SJSA1 (cell line): ENCODE measurements around the gene MGRN1. TPM values are rescaled to one million over a fixed set of nuclear protein-coding genes. Genes with fewer than 3 reads are reported as not detected.

Experiments used
- DNase-seq, 2 experiments: peaks; one replicate each; pipeline ENCODE4 v3.0.0-alpha.2; 2015 to 2020; ENCODE audit warnings: low spot score in 2 of 2, low read depth in 1 of 2
- H3K27ac ChIP-seq: fragments of 250-450 bp; sonication (Bioruptor Pico); 2 replicates; pipeline ENCODE4 v1.5.1; 2020; ENCODE audit warnings: mild to moderate bottlenecking, moderate library complexity
- H3K27me3 ChIP-seq: fragments of 250-450 bp; sonication (Bioruptor Pico); replicated peaks from 2 replicates; pipeline ENCODE4 v1.5.1; 2020; ENCODE audit warnings: mild to moderate bottlenecking, moderate library complexity
- H3K36me3 ChIP-seq: fragments of 250-450 bp; sonication (Bioruptor Pico); 2 replicates; pipeline ENCODE4 v1.5.1; 2020; ENCODE audit warnings: mild to moderate bottlenecking
- H3K4me1 ChIP-seq: fragments of 250-450 bp; sonication (Bioruptor Pico); replicated peaks from 2 replicates; pipeline ENCODE4 v1.6.1; 2021; ENCODE audit warnings: mild to moderate bottlenecking
- H3K4me3 ChIP-seq: fragments of 250-450 bp; sonication (Bioruptor Pico); 2 replicates; pipeline ENCODE4 v1.5.1; 2020; ENCODE audit warnings: mild to moderate bottlenecking
- H3K9me3 ChIP-seq: fragments of 250-450 bp; sonication (Bioruptor Pico); replicated peaks from 2 replicates; pipeline ENCODE4 v1.5.1; 2020; ENCODE audit warnings: mild to moderate bottlenecking
- total RNA-seq: library from RNA; depleted of rRNA; stranded (reverse); fragments of >200 nt; shearing (Covaris generic); gene quantifications from 2 replicates; pipeline ENCODE4 v1.2.3, GENCODE V29; 2014

The MGRN1 gene
- total RNA-seq, 1 experiment from 2014 or later: 15.0 TPM

DNA sequence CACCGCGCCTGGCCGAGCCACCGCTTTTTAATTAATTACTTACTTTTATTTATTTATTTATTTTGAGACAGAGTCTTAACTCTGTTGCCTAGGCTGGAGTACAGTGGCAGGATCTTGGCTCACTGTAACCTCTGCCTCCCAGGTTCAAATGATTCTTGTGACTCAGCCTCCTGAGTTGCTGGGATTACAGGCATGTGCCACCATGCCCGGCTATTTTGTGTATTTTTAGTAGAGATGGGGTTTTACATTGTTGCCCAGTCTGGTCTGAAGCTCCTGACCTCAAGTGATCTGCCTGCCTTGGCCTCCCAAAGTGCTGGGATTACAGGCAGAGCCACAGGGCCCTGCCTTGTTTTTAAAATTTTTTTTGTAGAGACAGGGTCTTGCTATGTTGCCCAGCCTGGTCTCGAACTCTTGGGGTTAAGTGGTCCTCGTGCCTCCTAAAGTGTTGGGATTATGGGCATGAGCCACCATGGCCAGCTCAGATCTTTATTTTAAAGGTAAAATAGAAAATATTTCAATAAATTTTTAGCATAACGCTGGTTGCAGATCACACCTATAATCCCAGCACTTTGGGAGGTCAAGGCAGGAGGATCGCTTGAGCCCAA is 50.4 kb downstream of the MGRN1 start:
- Histone ChIP-seq H3K36me3 (peaks cover 25% of the 10 kb centered on the region), H3K27me3 (no peaks in the 10 kb centered on the region), H3K9me3 (no peaks in the 10 kb centered on the region), H3K4me1 (no peaks in the 10 kb centered on the region), H3K4me3 (no peak overlapping the region), H3K27ac (no peak overlapping the region)
- DNase-seq: no peak

- Histone ChIP-seq H3K4me1 (no peaks in the 10 kb centered on the region), H3K36me3 (peaks cover 30% of the 10 kb centered on the region), H3K9me3 (no peaks in the 10 kb centered on the region), H3K27me3 (no peaks in the 10 kb centered on the region), H3K4me3 (no peak overlapping the region), H3K27ac (no peak overlapping the region)
- no peak for DNase-seq
These were observed 51.5 kb downstream of the MGRN1 start for GRCh38 chr16:4675864-4676786.

DNA sequence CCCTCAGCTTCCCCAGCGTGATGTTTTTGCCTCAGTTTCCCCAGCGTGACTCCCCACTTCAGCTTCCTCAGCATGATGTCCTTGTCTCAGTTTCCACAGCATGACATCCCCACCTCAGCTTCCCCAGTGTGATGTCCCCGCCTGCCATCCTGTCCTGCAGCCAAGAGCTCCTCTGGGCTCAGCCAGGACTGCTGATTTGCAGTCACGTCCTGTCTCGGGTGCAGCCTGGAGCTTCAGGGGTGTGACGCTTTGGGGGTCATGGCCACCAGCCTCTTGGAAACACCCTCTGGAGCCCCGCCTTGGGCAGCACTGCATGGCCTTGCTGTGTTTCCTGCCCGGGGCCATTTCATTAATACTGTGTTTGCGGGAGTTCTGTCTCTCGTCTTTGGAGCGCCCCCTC is 52.2 kb downstream of the MGRN1 start:
- Histone ChIP-seq H3K36me3 (peaks cover 37% of the 10 kb centered on the region), H3K9me3 (no peaks in the 10 kb centered on the region), H3K27ac (no peak overlapping the region), H3K4me1 (no peaks in the 10 kb centered on the region), H3K27me3 (no peaks in the 10 kb centered on the region), H3K4me3 (no peak overlapping the region)
- DNase-seq: no peak

GRCh38 chr16:4677390-4677789 is 52.8 kb downstream of the MGRN1 start:
- Histone ChIP-seq H3K9me3 (no peaks in the 10 kb centered on the region), H3K4me1 (no peaks in the 10 kb centered on the region), H3K36me3 (peaks cover 40% of the 10 kb centered on the region), H3K4me3 (no peak overlapping the region), H3K27ac (no peak overlapping the region), H3K27me3 (no peaks in the 10 kb centered on the region)
- DNase-seq: no peak

DNA sequence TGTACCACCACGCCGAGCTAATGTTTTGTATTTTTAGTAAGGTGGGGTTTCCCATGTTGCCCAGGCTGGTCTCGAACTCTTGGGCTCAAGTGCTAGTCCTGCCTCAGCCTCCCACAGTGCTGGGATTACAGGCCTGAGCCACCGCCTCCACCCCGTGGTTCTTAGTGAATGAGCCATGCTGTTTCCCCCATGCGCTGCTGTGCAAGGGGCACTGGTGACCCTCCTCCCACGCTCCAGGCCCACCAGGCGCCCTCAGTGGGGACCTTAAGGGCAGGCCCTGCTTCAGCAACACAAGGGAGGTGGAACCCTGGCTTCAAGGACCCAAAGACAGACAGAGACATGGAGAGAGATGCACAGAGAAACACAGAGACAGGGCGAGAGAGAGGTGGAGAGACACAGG is 53.4 kb downstream of the MGRN1 start:
- Histone ChIP-seq H3K36me3 (peaks cover 46% of the 10 kb centered on the region), H3K4me1 (no peaks in the 10 kb centered on the region), H3K27ac (no peak overlapping the region), H3K4me3 (no peak overlapping the region), H3K27me3 (no peaks in the 10 kb centered on the region), H3K9me3 (no peaks in the 10 kb centered on the region)
- DNase-seq: no peak

- peaks cover 48% of the 10 kb centered on the region for H3K36me3 ChIP-seq
- DNase-seq: no peak
- no peak overlapping the region for H3K4me3 ChIP-seq
- H3K27me3 ChIP-seq: no peaks in the 10 kb centered on the region
- H3K27ac ChIP-seq: no peak overlapping the region
- no peaks in the 10 kb centered on the region for H3K9me3 ChIP-seq
- no peaks in the 10 kb centered on the region for H3K4me1 ChIP-seq
These were observed 54.0 kb downstream of the MGRN1 start for GRCh38 chr16:4678596-4678995.

DNA sequence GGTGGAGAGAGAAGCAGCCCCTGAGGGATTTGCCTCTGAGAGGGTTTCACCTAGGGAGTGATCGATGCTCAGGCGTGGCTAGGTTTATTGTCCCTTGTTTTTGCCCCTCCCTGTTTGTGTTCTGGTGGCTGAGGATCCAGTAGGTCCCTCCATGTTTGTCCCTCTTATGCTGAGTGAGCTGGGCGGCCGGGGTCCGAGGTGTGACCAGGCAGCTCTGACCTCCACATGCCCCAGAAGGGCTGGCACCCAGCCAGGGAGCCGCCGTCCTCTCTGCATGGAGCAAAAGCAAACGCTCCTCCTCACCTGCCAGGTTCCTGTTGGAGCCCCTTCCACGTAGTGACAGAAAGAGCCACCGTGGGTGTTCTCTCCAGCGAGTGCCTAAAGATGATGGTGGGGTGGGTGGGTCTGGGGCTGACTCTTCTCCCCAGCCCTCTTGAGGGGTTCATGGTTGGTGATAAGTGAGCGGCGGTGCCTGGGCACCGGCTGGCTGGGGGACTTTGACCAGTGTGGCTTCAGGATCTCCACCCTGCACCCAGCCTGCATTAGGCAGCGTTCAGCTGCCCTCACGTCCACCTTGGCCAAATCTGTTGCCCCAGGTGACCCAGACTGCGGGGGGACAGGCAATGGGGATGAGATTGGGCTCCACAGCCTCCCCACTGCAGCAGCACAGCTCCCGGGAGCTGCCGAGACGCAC is 54.7 kb downstream of the MGRN1 start:
- no peaks in the 10 kb centered on the region for H3K9me3 ChIP-seq
- H3K27me3 ChIP-seq: no peaks in the 10 kb centered on the region
- H3K4me3 ChIP-seq: no peak overlapping the region
- H3K36me3 ChIP-seq: peaks cover 50% of the 10 kb centered on the region
- no peak overlapping the region for H3K27ac ChIP-seq
- no peaks in the 10 kb centered on the region for H3K4me1 ChIP-seq
- no peak for DNase-seq

GRCh38 chr16:4679850-4680636 is 55.4 kb downstream of the MGRN1 start:
- H3K36me3 ChIP-seq: peaks cover 55% of the 10 kb centered on the region

GRCh38 chr16:4680673-4681470 is 56.2 kb downstream of the MGRN1 start:
- Histone ChIP-seq H3K27ac (no peak overlapping the region), H3K9me3 (no peaks in the 10 kb centered on the region), H3K4me1 (no peaks in the 10 kb centered on the region), H3K27me3 (no peaks in the 10 kb centered on the region), H3K36me3 (peaks cover 58% of the 10 kb centered on the region), H3K4me3 (no peak overlapping the region)
- DNase-seq: no peak

More at GRCh38 chr16:4679850-4680636, 55.4 kb downstream of the MGRN1 start:
- no peaks in the 10 kb centered on the region for H3K4me1 ChIP-seq
- H3K27me3 ChIP-seq: no peaks in the 10 kb centered on the region
- no peaks in the 10 kb centered on the region for H3K9me3 ChIP-seq
- no peak overlapping the region for H3K4me3 ChIP-seq
- no peak for DNase-seq
- no peak overlapping the region for H3K27ac ChIP-seq

GRCh38 chr16:4681471-4682083 is 57.0 kb downstream of the MGRN1 start:
- H3K9me3 ChIP-seq: no peaks in the 10 kb centered on the region
- H3K36me3 ChIP-seq: peaks cover 58% of the 10 kb centered on the region
- no peaks in the 10 kb centered on the region for H3K4me1 ChIP-seq
- H3K27ac ChIP-seq: no peak overlapping the region
- no peak for DNase-seq
- H3K27me3 ChIP-seq: no peaks in the 10 kb centered on the region
- no peak overlapping the region for H3K4me3 ChIP-seq

DNA sequence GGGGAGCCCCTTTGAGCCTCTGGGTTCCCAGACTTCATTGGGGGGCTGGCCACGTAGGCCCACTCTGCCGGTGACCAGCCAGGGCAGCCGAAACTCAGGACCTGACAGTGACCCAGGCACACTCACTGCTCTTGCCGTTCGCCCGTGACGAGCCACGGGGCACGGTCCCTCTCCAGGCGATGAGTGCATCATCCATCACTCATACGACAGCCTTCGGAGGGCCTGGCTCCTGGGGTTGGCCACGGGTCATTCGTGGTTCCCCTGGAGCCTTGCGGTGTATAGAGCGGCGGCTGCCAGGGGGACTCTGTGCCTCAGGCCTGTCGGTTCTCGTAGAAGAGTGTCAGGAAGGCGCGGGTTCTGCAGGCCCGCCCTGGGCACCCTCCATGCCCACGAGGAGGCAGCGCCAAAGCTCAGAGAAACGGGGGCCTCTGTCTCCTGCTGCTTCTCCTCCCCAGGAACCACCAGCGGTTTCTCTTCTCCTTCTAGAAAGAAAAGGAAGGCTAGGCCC is 57.5 kb downstream of the MGRN1 start:
- Histone ChIP-seq H3K4me3 (no peak overlapping the region), H3K27me3 (no peaks in the 10 kb centered on the region), H3K36me3 (peaks cover 63% of the 10 kb centered on the region), H3K4me1 (no peaks in the 10 kb centered on the region), H3K27ac (no peak overlapping the region), H3K9me3 (no peaks in the 10 kb centered on the region)
- DNase-seq: no peak

DNA sequence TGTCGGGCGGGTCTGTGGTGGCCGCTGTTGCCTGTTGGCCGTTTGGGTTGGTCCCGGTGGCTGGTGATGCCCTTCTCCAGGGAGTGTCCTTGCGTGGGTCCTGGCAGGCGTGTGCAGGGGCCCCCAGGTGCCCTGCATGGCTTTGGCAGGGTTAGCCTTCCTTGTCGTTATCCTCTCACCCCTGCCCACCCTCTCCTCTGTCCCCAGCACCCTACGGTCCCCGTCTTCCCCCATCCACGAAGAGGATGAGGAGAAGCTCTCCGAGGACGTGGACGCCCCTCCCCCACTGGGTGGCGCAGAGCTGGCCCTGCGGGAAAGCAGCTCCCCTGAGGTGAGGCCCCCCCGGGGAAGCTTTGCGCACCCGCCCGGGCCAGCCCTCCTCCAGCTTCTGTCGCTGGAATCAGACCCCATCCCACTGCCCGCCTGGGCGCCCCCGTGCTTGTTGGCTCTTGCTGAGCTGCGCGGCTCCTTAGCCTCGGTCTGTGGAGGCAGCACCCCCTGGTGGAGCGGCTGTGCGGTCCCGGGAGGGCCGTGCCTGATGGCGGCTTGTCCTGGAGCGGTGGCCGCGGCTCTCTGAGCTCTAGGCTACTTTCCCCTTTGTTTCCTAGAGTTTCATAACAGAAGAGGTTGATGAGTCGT is 58.1 kb downstream of the MGRN1 start:
- Histone ChIP-seq H3K27me3 (no peaks in the 10 kb centered on the region), H3K4me3 (no peak overlapping the region), H3K36me3 (peaks cover 67% of the 10 kb centered on the region), H3K27ac (no peak overlapping the region), H3K9me3 (no peaks in the 10 kb centered on the region), H3K4me1 (no peaks in the 10 kb centered on the region)
- no peak for DNase-seq
